ACC112 (cell line): ENCODE data around the gene OR6K3.

Source experiments
- H2AFZ ChIP-seq: fragments of 200-600 bp; sonication (generic); one replicate; pipeline ENCODE4 v1.6.0; 2017; ENCODE audit warnings: antibody characterized with exemption, low read length; ENCODE audit not compliant: unreplicated experiment
- H3K27ac ChIP-seq: fragments of 200-600 bp; sonication (generic); 2 replicates; pipeline ENCODE4 v1.5.1; 2014; ENCODE audit warnings: low read depth, mild to moderate bottlenecking, antibody characterized with exemption, low read length, moderate library complexity
- H3K27me3 ChIP-seq: fragments of 200-600 bp; sonication (generic); 2 replicates; pipeline ENCODE4 v1.6.1; 2014; ENCODE audit warnings: mild to moderate bottlenecking, antibody characterized with exemption, low read length, moderate library complexity, mixed read lengths; ENCODE audit not compliant: insufficient read depth
- H3K36me3 ChIP-seq: fragments of 200-600 bp; sonication (generic); 2 replicates; pipeline ENCODE4 v1.6.1; 2016; ENCODE audit warnings: mild to moderate bottlenecking, antibody characterized with exemption, low read length, moderate library complexity, mixed read lengths; ENCODE audit not compliant: insufficient read depth
- H3K4me1 ChIP-seq: fragments of 200-600 bp; sonication (generic); one replicate; pipeline ENCODE4 v1.6.1; 2016; ENCODE audit warnings: low read length, mixed read lengths; ENCODE audit not compliant: insufficient read depth, unreplicated experiment, control insufficient read depth
- H3K4me3 ChIP-seq: fragments of 200-600 bp; sonication (generic); 2 replicates; pipeline ENCODE4 v1.5.1; 2014; ENCODE audit warnings: mild to moderate bottlenecking, low read depth, low read length
- H3K79me2 ChIP-seq: fragments of 200-600 bp; sonication (generic); one replicate; pipeline ENCODE4 v1.6.0; 2016; ENCODE audit warnings: low read length; ENCODE audit not compliant: control insufficient read depth, unreplicated experiment, insufficient read depth

The OR6K3 gene

GRCh38 chr1:158720620-158721019 lies at the start of gene OR6K3:
TSS of gene OR6K3 (minus strand) at chr1:158720720. CDS start at chr1:158718115, 2,605 bp downstream.
- Histone ChIP-seq H3K27ac (no peak within 1 kb of the TSS), H3K27me3 (no peaks in the 10 kb centered on the region), H2AFZ (no peak within 1 kb of the TSS), H3K36me3 (no peaks in the 10 kb centered on the region), H3K79me2 (no peaks in the 10 kb centered on the region), H3K4me3 (no peak within 1 kb of the TSS), H3K4me1 (no peaks in the 10 kb centered on the region)

GRCh38 chr1:158754420-158754819 lies 33.9 kb upstream of the OR6K3 start, which contains the start of gene OR6K6:
TSS of gene OR6K6 (plus strand) at chr1:158754720. CDS start at chr1:158754888, 168 bp downstream.
- Histone ChIP-seq H2AFZ (no peak within 1 kb of the TSS), H3K4me1 (no peaks in the 10 kb centered on the region), H3K79me2 (no peaks in the 10 kb centered on the region), H3K36me3 (no peaks in the 10 kb centered on the region), H3K27ac (no peak within 1 kb of the TSS), H3K27me3 (no peaks in the 10 kb centered on the region), H3K4me3 (no peak within 1 kb of the TSS)

GRCh38 chr1:158752155-158752712 lies 31.7 kb upstream of the OR6K3 start:
- Histone ChIP-seq H3K79me2 (no peaks in the 10 kb centered on the region), H3K4me3 (no peak overlapping the region), H3K27me3 (no peaks in the 10 kb centered on the region), H3K36me3 (no peaks in the 10 kb centered on the region), H3K4me1 (no peaks in the 10 kb centered on the region), H3K27ac (no peak overlapping the region), H2AFZ (no peak overlapping the region)

- H3K79me2 ChIP-seq, result no peaks in the 10 kb centered on the region
- no peak overlapping the region for H3K4me3 ChIP-seq
- no peak overlapping the region for H3K27ac ChIP-seq
- H3K4me1 ChIP-seq, result no peaks in the 10 kb centered on the region
- H3K36me3 ChIP-seq, result no peaks in the 10 kb centered on the region
- H2AFZ ChIP-seq, result no peak overlapping the region
- H3K27me3 ChIP-seq, result no peaks in the 10 kb centered on the region
Measured at GRCh38 chr1:158735848-158736247, 15.3 kb upstream of the OR6K3 start.

GRCh38 chr1:158732524-158732923 lies 12.0 kb upstream of the OR6K3 start:
- no peaks in the 10 kb centered on the region for H3K27me3 ChIP-seq
- no peaks in the 10 kb centered on the region for H3K4me1 ChIP-seq
- H2AFZ ChIP-seq, result no peak overlapping the region
- H3K79me2 ChIP-seq, result no peaks in the 10 kb centered on the region
- H3K4me3 ChIP-seq, result no peak overlapping the region
- H3K27ac ChIP-seq, result no peak overlapping the region
- H3K36me3 ChIP-seq, result no peaks in the 10 kb centered on the region

- Histone ChIP-seq H2AFZ (no peak overlapping the region), H3K79me2 (no peaks in the 10 kb centered on the region), H3K27ac (no peak overlapping the region), H3K27me3 (no peaks in the 10 kb centered on the region), H3K4me3 (no peak overlapping the region), H3K36me3 (no peaks in the 10 kb centered on the region), H3K4me1 (no peaks in the 10 kb centered on the region)
Measured at GRCh38 chr1:158731707-158732106, 11.2 kb upstream of the OR6K3 start.

- H3K27ac ChIP-seq, result no peak overlapping the region
- no peaks in the 10 kb centered on the region for H3K27me3 ChIP-seq
- H3K4me3 ChIP-seq, result no peak overlapping the region
- no peaks in the 10 kb centered on the region for H3K36me3 ChIP-seq
- no peaks in the 10 kb centered on the region for H3K79me2 ChIP-seq
- no peaks in the 10 kb centered on the region for H3K4me1 ChIP-seq
- H2AFZ ChIP-seq, result no peak overlapping the region
Measured at GRCh38 chr1:158730453-158730852, 9.9 kb upstream of the OR6K3 start.

- H3K4me1 ChIP-seq, result no peaks in the 10 kb centered on the region
- H3K4me3 ChIP-seq, result no peak overlapping the region
- H3K36me3 ChIP-seq, result no peaks in the 10 kb centered on the region
- no peak overlapping the region for H3K27ac ChIP-seq
- H3K79me2 ChIP-seq, result no peaks in the 10 kb centered on the region
- no peaks in the 10 kb centered on the region for H3K27me3 ChIP-seq
- no peak overlapping the region for H2AFZ ChIP-seq
Measured at GRCh38 chr1:158728510-158729225, 8.1 kb upstream of the OR6K3 start.

GRCh38 chr1:158724442-158724841 lies 3.9 kb upstream of the OR6K3 start:
- Histone ChIP-seq H3K4me1 (no peaks in the 10 kb centered on the region), H3K79me2 (no peaks in the 10 kb centered on the region), H2AFZ (no peak overlapping the region), H3K27me3 (no peaks in the 10 kb centered on the region), H3K27ac (no peak overlapping the region), H3K4me3 (no peak overlapping the region), H3K36me3 (no peaks in the 10 kb centered on the region)

GRCh38 chr1:158719664-158720063 lies 856 bp downstream of the OR6K3 start:
- Histone ChIP-seq H3K36me3 (no peaks in the 10 kb centered on the region), H3K4me1 (no peaks in the 10 kb centered on the region), H3K27me3 (no peaks in the 10 kb centered on the region), H3K4me3 (no peak overlapping the region), H3K79me2 (no peaks in the 10 kb centered on the region), H3K27ac (no peak overlapping the region), H2AFZ (no peak overlapping the region)

- no peak overlapping the region for H3K27ac ChIP-seq
- H3K79me2 ChIP-seq, result no peaks in the 10 kb centered on the region
- H3K4me3 ChIP-seq, result no peak overlapping the region
- no peak overlapping the region for H2AFZ ChIP-seq
- no peaks in the 10 kb centered on the region for H3K36me3 ChIP-seq
- H3K4me1 ChIP-seq, result no peaks in the 10 kb centered on the region
- no peaks in the 10 kb centered on the region; the same call in 1 of the 2 replicates for H3K27me3 ChIP-seq
Measured at GRCh38 chr1:158717344-158717743, 3.2 kb downstream of the OR6K3 start.
